OCI-LY3 (cell line): ENCODE data around the gene REXO4.

ENCODE experiments used
- EZH2phosphoT487 ChIP-seq: fragments of 200-600 bp; shearing (Covaris generic); IDR thresholded peaks from 2 replicates; pipeline ENCODE4 v1.6.1; 2018; ENCODE audit warnings: antibody characterized with exemption, mixed run types, low read depth
- TF ChIP-seq, protein P1 (sequence below): fragments of 200-600, 300-600 bp; sonication (generic); IDR thresholded peaks from 2 replicates; pipeline ENCODE4 v1.5.1; 2014; ENCODE audit warnings: antibody characterized with exemption, low read length, low read depth

DNA sequence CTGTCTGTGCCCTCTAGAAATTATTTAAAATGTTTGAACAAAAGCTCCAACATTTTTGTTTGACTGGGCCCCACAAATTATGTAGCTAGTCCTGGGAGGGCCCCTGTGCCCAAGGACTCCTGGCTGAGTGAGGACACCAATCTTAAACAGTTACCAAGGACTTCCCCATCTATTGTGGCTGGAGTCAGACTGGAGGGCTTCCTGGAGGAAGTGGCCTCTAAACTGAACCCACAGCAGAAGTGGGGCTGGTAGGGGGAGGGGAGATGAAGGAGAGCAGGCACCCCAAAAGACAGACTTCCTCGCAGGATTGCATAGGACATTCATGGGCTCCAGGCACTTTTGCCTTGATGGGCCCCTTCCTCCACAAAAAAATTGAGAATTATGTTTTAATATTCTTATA, 12.4 kb upstream of the REXO4 start:
- TF ChIP-seq, protein P1, sequence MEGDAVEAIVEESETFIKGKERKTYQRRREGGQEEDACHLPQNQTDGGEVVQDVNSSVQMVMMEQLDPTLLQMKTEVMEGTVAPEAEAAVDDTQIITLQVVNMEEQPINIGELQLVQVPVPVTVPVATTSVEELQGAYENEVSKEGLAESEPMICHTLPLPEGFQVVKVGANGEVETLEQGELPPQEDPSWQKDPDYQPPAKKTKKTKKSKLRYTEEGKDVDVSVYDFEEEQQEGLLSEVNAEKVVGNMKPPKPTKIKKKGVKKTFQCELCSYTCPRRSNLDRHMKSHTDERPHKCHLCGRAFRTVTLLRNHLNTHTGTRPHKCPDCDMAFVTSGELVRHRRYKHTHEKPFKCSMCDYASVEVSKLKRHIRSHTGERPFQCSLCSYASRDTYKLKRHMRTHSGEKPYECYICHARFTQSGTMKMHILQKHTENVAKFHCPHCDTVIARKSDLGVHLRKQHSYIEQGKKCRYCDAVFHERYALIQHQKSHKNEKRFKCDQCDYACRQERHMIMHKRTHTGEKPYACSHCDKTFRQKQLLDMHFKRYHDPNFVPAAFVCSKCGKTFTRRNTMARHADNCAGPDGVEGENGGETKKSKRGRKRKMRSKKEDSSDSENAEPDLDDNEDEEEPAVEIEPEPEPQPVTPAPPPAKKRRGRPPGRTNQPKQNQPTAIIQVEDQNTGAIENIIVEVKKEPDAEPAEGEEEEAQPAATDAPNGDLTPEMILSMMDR, result no peak
- no peak for TF ChIP-seq EZH2phosphoT487
